ENCODE measurements around the gene GTPBP6. TPM values are rescaled to one million over a fixed set of nuclear protein-coding genes. Genes with fewer than 3 reads are reported as not detected.

Gene GTPBP6
- total RNA-seq, 1 experiment from 2014 or later, result 37.4 TPM

DNA sequence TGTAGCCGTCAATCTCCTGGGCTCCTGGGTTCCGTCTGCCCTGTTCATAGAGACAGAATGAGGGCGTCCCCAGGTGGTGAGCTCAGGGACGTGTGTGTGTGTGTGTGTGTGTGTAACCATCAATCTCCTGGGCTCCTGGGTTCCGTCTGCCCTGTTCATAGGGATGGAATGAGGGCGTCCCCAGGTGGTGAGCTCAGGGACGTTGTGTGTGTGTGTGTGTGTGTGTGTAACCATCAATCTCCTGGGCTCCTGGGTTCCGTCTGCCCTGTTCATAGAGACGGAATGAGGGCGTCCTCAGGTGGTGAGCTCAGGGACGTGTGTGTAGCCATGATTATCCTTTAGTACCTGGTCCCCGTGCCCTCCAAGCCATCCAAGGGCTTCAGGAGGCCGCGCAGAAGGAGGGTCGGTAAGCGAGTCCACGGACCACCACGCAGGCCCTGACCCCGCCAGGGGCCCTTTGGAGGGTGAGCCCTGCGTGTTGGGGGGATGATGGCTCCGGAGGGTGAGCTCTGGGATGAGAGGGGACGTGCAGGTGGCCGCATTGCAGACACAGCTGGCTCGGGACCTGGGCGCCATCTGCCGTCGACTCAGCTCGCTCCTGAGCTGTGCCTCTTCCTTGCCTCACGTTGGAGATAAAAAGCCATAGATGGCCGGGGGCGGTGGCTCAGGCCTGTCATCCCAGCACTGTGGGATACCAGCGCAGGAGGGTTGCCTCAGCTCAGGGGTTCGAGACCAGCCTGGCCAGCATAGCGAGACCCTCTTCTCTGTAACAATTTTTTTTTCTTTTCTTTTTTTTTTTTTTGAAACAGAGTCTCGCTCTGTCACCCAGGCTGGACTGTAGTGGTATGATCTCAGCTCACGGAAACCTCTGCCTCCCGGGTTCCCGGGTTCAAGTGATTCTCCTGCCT, 5.4 kb upstream of the GTPBP6 start:
- no peaks in the 10 kb centered on the region; the same call in 1 of the 2 replicates for H3K36me3 ChIP-seq (ENCODE audit: control insufficient read depth, insufficient read depth, low read length)
- H3K27ac ChIP-seq (ENCODE audit: low read length), result no peak overlapping the region
- in situ Hi-C loops (cut with HindIII; ENCODE audit: low pct_unique_long_range_greater_than_20kb, low sequenced_read_pairs), result no loop called here
- ATAC-seq, result peak; percentile 78
- H3K4me1 ChIP-seq (ENCODE audit: control insufficient read depth, insufficient read depth, low read length), result no peaks in the 10 kb centered on the region
- intact Hi-C loops (cut with micrococcal nuclease; ENCODE audit: unreplicated experiment), result no loop called here
- TF ChIP-seq, protein P1, sequence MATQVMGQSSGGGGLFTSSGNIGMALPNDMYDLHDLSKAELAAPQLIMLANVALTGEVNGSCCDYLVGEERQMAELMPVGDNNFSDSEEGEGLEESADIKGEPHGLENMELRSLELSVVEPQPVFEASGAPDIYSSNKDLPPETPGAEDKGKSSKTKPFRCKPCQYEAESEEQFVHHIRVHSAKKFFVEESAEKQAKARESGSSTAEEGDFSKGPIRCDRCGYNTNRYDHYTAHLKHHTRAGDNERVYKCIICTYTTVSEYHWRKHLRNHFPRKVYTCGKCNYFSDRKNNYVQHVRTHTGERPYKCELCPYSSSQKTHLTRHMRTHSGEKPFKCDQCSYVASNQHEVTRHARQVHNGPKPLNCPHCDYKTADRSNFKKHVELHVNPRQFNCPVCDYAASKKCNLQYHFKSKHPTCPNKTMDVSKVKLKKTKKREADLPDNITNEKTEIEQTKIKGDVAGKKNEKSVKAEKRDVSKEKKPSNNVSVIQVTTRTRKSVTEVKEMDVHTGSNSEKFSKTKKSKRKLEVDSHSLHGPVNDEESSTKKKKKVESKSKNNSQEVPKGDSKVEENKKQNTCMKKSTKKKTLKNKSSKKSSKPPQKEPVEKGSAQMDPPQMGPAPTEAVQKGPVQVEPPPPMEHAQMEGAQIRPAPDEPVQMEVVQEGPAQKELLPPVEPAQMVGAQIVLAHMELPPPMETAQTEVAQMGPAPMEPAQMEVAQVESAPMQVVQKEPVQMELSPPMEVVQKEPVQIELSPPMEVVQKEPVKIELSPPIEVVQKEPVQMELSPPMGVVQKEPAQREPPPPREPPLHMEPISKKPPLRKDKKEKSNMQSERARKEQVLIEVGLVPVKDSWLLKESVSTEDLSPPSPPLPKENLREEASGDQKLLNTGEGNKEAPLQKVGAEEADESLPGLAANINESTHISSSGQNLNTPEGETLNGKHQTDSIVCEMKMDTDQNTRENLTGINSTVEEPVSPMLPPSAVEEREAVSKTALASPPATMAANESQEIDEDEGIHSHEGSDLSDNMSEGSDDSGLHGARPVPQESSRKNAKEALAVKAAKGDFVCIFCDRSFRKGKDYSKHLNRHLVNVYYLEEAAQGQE (IDR thresholded peaks at IDR 0.05; ENCODE audit: insufficient read depth in 1 of 2, low read depth in 2 of 2, low read length in 1 of 2), result no peak
- no peak for TF ChIP-seq SIN3A (IDR thresholded peaks at IDR 0.05; ENCODE audit: borderline replicate concordance, insufficient read depth, low read depth, low read length)
- TF ChIP-seq, protein P2, sequence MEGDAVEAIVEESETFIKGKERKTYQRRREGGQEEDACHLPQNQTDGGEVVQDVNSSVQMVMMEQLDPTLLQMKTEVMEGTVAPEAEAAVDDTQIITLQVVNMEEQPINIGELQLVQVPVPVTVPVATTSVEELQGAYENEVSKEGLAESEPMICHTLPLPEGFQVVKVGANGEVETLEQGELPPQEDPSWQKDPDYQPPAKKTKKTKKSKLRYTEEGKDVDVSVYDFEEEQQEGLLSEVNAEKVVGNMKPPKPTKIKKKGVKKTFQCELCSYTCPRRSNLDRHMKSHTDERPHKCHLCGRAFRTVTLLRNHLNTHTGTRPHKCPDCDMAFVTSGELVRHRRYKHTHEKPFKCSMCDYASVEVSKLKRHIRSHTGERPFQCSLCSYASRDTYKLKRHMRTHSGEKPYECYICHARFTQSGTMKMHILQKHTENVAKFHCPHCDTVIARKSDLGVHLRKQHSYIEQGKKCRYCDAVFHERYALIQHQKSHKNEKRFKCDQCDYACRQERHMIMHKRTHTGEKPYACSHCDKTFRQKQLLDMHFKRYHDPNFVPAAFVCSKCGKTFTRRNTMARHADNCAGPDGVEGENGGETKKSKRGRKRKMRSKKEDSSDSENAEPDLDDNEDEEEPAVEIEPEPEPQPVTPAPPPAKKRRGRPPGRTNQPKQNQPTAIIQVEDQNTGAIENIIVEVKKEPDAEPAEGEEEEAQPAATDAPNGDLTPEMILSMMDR (IDR thresholded peaks at IDR 0.05), result peak; percentile 74
- BruUV-seq (replicated peaks), result no TSS peak
- peak overlapping the region in 1 of 2 experiments; percentile 4; a peak in 1 of 4 replicates for H3K4me3 ChIP-seq (ENCODE audit: low read depth in 2 of 2, low read length in 2 of 2)
- POLR2A ChIA-PET, result no interaction called here
- DNase-seq (ENCODE audit: low read depth, low spot score), result peak; percentile 20
- H3K27me3 ChIP-seq (ENCODE audit: control insufficient read depth, insufficient read depth, low read length), result no peaks in the 10 kb centered on the region
- CTCF ChIA-PET, result no interaction called here
- no peaks in the 10 kb centered on the region for H3K9me3 ChIP-seq (ENCODE audit: control insufficient read depth, insufficient read depth, low read depth, low read length)

DNA sequence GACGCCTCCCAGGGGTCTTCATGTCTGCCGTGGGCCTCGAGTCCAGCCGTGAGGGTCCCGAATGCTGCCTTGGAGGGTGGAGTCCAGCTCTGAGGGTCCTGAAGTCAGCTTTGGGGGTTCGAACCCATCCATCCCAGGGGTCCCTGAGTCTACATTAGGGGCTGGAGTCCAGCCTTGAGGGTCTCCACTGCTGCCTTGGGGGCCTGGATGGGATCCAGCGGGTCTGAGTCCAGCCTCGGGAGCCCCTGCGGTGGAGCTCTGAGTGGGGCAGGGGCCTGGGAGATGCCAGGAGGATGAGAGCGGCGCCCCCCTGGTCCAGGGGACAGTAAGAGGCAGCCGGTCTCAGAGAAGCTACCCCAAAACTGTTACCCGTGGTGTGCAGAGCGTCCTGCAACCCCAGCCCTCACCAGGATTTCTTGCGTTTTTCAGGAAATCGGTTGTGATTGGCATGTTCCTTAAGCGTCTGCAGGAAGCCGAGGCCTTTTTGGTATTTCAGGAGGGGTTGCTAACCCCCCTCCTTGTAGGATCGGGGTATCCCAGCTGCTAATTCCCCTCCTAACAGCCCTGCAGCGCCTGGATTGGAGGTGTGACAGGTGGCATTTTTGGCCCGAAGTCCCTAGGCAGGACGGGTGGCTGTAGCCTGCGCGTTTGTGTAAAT, 1.7 kb upstream of the GTPBP6 start:
- intact Hi-C loops (cut with micrococcal nuclease; ENCODE audit: unreplicated experiment) (no loop called here), in situ Hi-C loops (cut with HindIII; ENCODE audit: low pct_unique_long_range_greater_than_20kb, low sequenced_read_pairs) (no loop called here)
- POLR2A ChIA-PET, result no interaction called here
- Histone ChIP-seq H3K4me3 (ENCODE audit: low read depth in 2 of 2, low read length in 2 of 2) (peak overlapping the region; percentile 58 to 62), H3K4me1 (ENCODE audit: control insufficient read depth, insufficient read depth, low read length) (no peaks in the 10 kb centered on the region), H3K9me3 (ENCODE audit: control insufficient read depth, insufficient read depth, low read depth, low read length) (no peaks in the 10 kb centered on the region), H3K27ac (ENCODE audit: low read length) (peak overlapping the region; percentile 66), H3K27me3 (ENCODE audit: control insufficient read depth, insufficient read depth, low read length) (no peaks in the 10 kb centered on the region), H3K36me3 (ENCODE audit: control insufficient read depth, insufficient read depth, low read length) (no peaks in the 10 kb centered on the region; the same call in 1 of the 2 replicates)
- BruUV-seq (replicated peaks), result no TSS peak
- no peak for DNase-seq (ENCODE audit: low read depth, low spot score)
- no peak for TF ChIP-seq TCF7L2 (IDR thresholded peaks at IDR 0.05; ENCODE audit: low read depth, low read length)
- TF ChIP-seq SIN3A (IDR thresholded peaks at IDR 0.05; ENCODE audit: borderline replicate concordance, insufficient read depth, low read depth, low read length), result no peak
- TF ChIP-seq POLR2AphosphoS5 (IDR thresholded peaks at IDR 0.05; ENCODE audit: low read depth, low read length), result no peak
- TF ChIP-seq, protein P1 (IDR thresholded peaks at IDR 0.05; ENCODE audit: insufficient read depth in 1 of 2, low read depth in 2 of 2, low read length in 1 of 2), result no peak
- TF ChIP-seq, protein P2 (IDR thresholded peaks at IDR 0.05), result no peak
- ATAC-seq, result no peak
- CTCF ChIA-PET, result no interaction called here

Data from Panc1 (cell line).